ENCODE results near the gene PKDCC.

PKDCC gene

DNA sequence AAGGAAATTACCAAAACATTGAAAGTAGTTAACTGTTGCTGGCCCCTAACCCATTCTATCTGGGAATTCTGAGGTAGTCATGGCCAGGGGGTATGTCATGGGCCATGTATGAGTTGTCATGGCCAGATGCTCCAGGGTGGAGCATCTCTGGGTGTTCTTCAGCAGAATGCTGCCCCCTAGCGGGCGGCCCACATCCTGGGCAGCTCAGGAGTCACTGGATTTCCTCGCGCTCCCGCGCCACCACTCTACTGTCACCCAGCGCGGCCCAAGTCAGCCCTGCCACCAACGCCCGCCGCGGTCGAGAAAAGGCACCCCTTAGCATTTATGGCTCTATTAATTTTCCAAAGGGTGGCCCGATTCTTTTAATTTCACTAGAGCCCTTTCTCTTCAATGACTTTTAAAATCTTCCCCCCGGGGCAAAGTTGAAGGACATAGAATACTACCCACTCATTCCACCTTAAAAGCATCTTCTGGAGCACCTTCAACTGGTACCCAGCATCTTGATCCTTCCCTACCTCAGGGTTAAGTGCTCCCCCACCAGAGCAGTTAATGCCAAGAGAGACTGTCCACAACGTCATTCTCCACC is 41.6 kb downstream of the PKDCC start:
- peak in 3 of 4 experiments; percentile 6 to 42 (median 28) for DNase-seq

- DNase-seq, result no peak
Measured at GRCh38 chr2:42090216-42090615, 42.4 kb downstream of the PKDCC start.

GRCh38 chr2:42091671-42092070 is 43.9 kb downstream of the PKDCC start:
- DNase-seq, result no peak

DNA sequence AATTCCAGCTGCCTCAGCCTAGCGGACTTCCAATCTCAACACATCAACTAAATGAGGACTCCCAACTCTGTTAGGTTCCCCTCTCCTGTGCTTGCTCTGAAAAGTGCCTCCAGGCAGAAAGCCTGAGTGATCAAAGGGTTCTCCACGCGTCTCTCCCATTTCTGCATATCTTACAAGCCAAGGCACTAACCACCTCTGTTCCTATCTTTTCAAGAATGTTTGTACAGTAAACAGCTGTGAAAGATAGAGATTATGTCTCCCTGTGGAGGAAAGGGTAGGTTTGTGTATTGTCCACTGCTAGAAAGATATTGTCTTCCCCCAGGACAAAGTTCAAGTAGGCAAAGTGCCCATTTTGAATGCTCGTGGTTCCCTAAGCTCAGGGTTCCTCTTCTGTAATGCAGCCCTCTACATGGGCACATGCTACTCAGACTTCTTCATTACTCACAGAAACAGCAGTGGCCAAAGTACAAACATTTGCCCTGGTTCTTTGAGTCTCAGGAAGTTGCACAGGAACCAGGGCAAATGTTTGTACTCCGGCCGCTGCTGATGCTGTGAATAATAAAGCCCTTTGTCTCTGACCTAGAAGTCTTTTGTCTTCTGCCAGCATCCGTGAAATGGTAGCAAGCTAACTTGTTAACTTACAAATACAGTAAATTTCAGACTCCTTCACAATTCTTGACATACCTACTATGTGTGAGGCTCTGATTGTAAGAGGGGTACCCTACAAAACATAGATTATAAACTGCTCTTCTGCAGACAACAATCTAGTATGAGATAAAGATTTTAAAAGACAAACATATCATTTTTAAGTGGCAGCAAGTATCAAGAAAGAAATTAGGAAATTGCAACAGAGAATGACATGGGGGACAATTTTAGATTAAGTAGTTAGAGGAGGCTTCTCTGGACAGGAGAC is 44.5 kb downstream of the PKDCC start:
- no peak for DNase-seq

- no peak for DNase-seq
Measured at GRCh38 chr2:42094114-42094513, 46.3 kb downstream of the PKDCC start.

- DNase-seq, result peak; percentile 36 to 60 (median 41)
Measured at GRCh38 chr2:42095923-42096408, 48.1 kb downstream of the PKDCC start.

DNA sequence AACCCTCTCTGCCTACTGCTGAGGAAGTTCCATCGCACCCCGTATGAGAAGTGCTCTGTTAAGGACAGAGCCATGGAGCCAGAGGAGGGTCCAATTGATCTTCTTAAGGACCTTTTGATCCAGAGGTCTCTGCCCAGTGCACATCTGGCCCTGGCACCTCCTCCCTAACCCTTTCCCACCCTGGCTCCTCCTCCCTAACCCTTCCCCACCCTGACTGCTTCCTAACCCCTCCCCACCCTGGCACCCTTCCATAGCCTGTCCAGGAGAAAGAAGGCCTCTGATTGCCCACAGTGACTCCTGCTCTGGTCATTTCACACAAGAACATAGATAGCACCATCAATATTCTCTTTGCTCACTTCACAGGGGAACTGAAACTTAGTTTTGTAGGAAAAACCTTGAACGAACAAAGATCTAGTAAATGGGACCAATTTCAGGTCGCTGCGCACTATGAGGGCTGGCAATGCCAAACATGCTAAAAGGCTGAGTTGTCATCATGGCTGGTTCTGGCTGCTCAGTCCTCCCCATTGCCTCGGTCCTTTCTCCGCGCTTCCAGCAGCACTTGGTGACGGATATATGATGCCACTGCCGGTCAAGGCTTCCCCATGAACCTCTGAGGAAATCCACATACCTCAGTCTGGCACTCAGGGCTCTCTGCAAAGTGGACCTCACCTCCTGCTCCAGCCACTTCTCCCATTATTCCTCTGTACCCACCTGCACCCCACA is 49.2 kb downstream of the PKDCC start:
- no peak for DNase-seq

GRCh38 chr2:42098571-42099437 is 51.0 kb downstream of the PKDCC start:
- no peak for DNase-seq

- no peak for DNase-seq
Measured at GRCh38 chr2:42099438-42100173, 51.8 kb downstream of the PKDCC start.

GRCh38 chr2:42100683-42101205 is 52.9 kb downstream of the PKDCC start:
- DNase-seq, result no peak

DNA sequence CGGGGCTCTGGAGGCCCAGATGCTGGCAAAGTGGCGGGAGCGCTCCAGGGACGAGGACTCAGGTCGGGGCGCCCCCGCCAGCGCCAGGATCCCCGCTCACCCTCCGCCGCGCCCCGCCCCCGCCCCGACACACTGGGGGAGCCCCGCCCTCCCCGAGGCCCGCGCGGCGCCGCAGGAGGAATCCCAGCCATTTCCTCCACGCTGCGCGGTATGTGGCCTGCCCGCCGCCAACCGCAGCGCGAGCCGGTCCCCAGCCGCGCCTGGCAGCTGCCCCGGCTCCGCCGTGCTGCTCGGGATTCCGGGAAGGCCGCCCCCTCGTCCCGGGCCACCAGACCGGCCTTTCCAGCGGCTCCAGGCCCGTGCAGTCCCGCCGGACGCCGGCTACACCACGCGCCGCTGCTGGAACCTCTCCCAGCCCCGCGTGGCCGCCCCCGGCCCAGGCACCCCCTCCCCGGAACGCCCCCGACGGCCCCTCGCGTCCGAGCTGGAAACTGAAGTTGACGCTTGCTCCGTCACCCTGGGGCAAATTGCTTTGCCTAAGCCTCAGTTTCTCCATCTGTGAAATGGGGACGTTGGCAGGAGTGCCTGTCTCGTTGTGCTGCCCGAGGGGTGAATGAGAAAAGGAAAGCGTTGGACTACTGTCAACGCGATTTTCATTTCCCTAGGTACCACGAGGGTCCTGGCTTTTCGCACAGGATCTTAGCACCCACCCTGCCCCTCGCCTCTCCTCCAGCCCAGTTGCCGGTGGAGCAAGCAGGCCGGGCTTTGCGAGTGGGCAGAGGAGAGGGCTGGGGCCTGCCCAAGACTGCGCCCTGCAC is 53.6 kb downstream of the PKDCC start:
- peak; percentile 28 to 56 (median 44) for DNase-seq

DNA sequence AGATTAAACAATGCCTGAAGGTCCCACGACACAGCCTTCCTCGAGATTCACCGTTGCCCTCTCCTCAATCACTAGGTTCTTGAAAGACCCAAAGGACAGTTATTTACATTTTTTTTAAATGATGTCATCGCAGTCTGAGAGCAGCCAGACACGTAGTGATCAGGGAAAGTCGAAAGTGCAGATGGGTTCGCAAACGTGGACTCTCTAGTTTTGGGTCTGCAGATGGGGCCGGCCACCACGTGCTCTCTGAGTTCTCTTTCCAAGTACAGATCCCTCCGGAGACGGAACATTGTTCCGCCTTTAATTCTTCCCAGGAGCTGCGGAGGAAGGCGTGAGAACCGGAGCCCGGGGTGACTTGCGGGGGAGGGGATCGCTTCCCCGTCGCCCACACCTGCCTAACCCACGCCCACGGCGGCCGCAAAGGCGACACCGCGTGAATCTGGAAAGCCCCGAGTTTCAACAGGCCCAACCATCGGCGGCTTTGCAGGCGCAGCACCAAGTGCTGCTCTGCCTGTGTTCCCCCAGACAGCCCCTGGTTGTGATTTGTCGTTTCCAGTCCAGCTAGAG is 54.3 kb downstream of the PKDCC start:
- DNase-seq, result peak; percentile 60 to 83 (median 80)

DNA sequence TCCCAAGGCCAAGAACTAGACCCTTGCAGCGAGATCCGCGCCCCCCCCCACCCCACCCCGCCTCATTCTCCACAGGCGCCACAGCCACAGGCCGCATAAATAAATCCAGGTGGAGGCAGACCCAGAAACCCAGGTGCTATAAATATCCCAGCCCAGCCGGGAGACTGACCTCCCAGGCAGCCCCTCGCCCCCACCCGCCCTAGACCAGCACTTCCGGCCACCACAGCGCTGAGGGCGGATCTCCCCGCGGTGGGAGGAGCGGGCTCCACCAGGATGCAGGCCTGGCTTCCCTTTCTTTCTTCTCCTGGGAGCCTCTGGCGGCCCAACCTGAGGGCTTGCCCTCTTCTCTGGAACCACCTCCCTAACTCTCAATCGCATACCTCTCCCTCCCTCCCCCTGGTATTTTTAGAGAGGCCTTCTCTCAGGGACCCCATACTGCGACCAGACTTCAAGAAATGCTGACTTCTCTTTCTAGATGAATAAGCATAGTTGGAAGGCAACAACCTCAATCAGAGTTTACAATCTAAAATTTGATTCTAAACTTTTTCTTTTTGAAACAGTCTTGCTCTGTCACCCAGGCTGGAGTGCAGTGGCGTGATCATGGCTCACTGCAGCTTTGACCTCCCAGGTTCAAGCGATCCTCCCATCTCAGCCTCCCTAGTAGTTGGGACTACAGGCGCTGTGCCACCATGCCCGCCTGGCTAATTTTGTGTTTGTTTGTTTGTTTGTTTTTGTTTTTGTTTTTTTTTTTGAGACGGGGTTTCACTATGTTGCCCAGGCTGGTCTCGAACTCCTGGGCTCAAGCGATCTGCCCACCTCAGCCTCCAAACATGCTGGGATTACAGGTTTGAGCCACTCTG is 55.0 kb downstream of the PKDCC start:
- DNase-seq, result no peak

DNA sequence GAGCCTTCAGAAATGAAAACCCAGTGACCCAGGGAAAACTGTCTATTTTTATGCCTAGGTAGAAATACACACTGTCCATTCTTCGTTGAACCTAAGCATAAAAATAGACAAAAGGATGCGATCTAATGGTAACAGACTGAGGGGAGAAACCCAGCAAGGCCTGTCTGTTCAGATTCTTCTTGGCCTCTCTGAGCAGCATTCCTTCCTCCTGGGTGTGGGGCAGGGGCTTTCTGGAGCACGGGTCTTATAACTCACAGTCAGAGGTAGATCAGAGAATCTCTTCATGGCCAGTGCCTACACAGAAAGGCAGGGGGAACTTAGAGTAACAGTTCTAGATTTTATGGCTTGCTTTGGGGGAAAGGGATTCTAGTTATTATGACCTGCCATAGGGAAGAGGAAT is 56.0 kb downstream of the PKDCC start:
- DNase-seq, result no peak

GRCh38 chr2:42104621-42105020 is 56.8 kb downstream of the PKDCC start:
- no peak for DNase-seq

GRCh38 chr2:42105330-42106256 is 57.8 kb downstream of the PKDCC start:
- peak; percentile 13 to 76 (median 52) for DNase-seq

GRCh38 chr2:42106257-42106816 is 58.5 kb downstream of the PKDCC start:
- DNase-seq, result no peak

All from activated CD4-positive, CD25-positive, alpha-beta regulatory T cell (primary cell).